Neural progenitor cell (in vitro differentiated cells): ENCODE results near the gene SPATA6. TPM values are rescaled to one million over a fixed set of nuclear protein-coding genes. Genes with fewer than 3 reads are reported as not detected.

Experiments
- DNase-seq: peaks from one replicate; pipeline ENCODE4 v3.0.0-alpha.2; 2016; ENCODE audit warnings: low spot score
- H2AFZ ChIP-seq: fragments of 200-600 bp; sonication (generic); replicated peaks from 2 replicates; pipeline ENCODE4 v1.6.1; 2016; ENCODE audit warnings: antibody characterized with exemption
- H3F3A ChIP-seq: fragments of 200-600 bp; sonication (generic); 2 replicates; pipeline ENCODE4 v1.6.1; 2016; ENCODE audit warnings: antibody characterized with exemption, low read depth
- H3K27ac ChIP-seq: fragments of 200-600 bp; sonication (generic); 2 replicates; pipeline ENCODE4 v1.5.1; 2016; ENCODE audit warnings: mild to moderate bottlenecking
- H3K27me3 ChIP-seq: fragments of 200-600 bp; sonication (generic); 2 replicates; pipeline ENCODE4 v1.6.1; 2016; ENCODE audit warnings: mild to moderate bottlenecking, moderate library complexity
- H3K36me3 ChIP-seq: fragments of 200-600 bp; sonication (generic); 2 replicates; pipeline ENCODE4 v1.5.1; 2016
- H3K4me1 ChIP-seq: fragments of 200-600 bp; sonication (generic); 2 replicates; pipeline ENCODE4 v1.6.1; 2016; ENCODE audit warnings: mixed run types
- H3K4me2 ChIP-seq: fragments of 200-600 bp; sonication (generic); 2 replicates; pipeline ENCODE4 v1.6.1; 2016
- H3K4me3 ChIP-seq: fragments of 200-600 bp; sonication (generic); 2 replicates; pipeline ENCODE4 v1.5.1; 2016
- H3K79me2 ChIP-seq: fragments of 200-600 bp; sonication (generic); 2 replicates; pipeline ENCODE4 v1.6.1; 2016; ENCODE audit warnings: low read depth
- H3K9ac ChIP-seq: fragments of 200-600 bp; sonication (generic); 2 replicates; pipeline ENCODE4 v1.6.1; 2016
- H3K9me3 ChIP-seq: fragments of 200-600 bp; sonication (generic); 2 replicates; pipeline ENCODE4 v1.5.1; 2016; ENCODE audit warnings: low read depth
- H4K20me1 ChIP-seq: fragments of 200-600 bp; sonication (generic); 2 replicates; pipeline ENCODE4 v1.6.1; 2016; ENCODE audit warnings: low read depth
- H3K27ac Mint-ChIP-seq: 3 replicates; pipeline ENCODE4 v1.8.0; 2021; ENCODE audit warnings: mixed read lengths
- H3K27me3 Mint-ChIP-seq: 2 replicates; pipeline ENCODE4 v1.8.0; 2022; ENCODE audit warnings: low read depth, mild to moderate bottlenecking, inconsistent platforms, moderate library complexity, mixed read lengths; ENCODE audit not compliant: insufficient read depth
- H3K36me3 Mint-ChIP-seq: 3 replicates; pipeline ENCODE4 v1.8.0; 2021; ENCODE audit warnings: mixed read lengths
- H3K4me1 Mint-ChIP-seq: 3 replicates; pipeline ENCODE4 v1.8.0; 2021; ENCODE audit warnings: mixed read lengths
- H3K4me3 Mint-ChIP-seq: 3 replicates; pipeline ENCODE4 v1.8.0; 2021; ENCODE audit warnings: mild to moderate bottlenecking, moderate library complexity, mixed read lengths
- H3K9me3 Mint-ChIP-seq: 3 replicates; pipeline ENCODE4 v1.8.0; 2020; ENCODE audit warnings: mixed read lengths
- EZH2 ChIP-seq: fragments of 200-600 bp; sonication (generic); IDR thresholded peaks from 2 replicates; pipeline ENCODE4 v1.6.1; 2017; ENCODE audit warnings: antibody characterized with exemption, mild to moderate bottlenecking, moderate library complexity
- EZH2phosphoT487 ChIP-seq: fragments of 200-600 bp; sonication (generic); IDR thresholded peaks from 2 replicates; pipeline ENCODE4 v1.6.1; 2017; ENCODE audit warnings: antibody characterized with exemption
- total RNA-seq: library from RNA; depleted of rRNA; stranded (reverse); fragments of >200 nt; gene quantifications from 2 replicates; pipeline ENCODE4 v1.2.3, GENCODE V29; 2015; ENCODE audit warnings: low replicate concordance
- TF ChIP-seq, protein P1 (sequence below): fragments of 200-600 bp; sonication (generic); IDR thresholded peaks from 2 replicates; pipeline ENCODE4 v1.5.1; 2017; ENCODE audit warnings: antibody characterized with exemption, mild to moderate bottlenecking

Gene SPATA6
- total RNA-seq, 1 donor from 2014 or later, result 33.5 TPM

DNA sequence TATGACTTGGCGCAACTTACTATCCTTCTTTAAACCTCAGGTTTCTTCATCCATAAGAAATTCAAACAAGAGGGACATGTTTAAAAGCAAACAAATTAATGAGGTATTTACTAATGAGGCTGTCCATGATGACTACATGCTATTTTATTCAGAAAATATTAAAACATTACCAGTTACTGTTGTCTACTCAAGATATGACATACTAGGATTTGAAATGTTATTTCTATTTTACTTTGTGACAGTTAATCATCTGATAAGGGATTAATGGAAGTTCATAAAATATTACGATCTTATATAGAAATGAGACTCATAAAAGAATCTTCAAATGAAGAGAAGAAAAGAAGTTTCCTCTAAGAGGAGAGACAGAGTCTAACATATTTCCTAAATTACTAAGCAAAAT, 80.1 kb downstream of the SPATA6 start:
- TF ChIP-seq EZH2, result no peak
- Mint-ChIP-seq H3K36me3 (peaks cover 20% of the 10 kb centered on the region), H3K4me1 (no peaks in the 10 kb centered on the region), H3K27ac (no peak overlapping the region), H3K4me3 (no peak overlapping the region), H3K9me3 (peaks cover 2% of the 10 kb centered on the region), H3K27me3 (no peaks in the 10 kb centered on the region)
- H3K9ac ChIP-seq, result no peak overlapping the region
- H3K27me3 ChIP-seq, result no peaks in the 10 kb centered on the region
- H3K9me3 ChIP-seq, result no peaks in the 10 kb centered on the region
- no peak overlapping the region for H3K4me2 ChIP-seq
- no peak overlapping the region for H2AFZ ChIP-seq
- H3K4me1 ChIP-seq, result no peaks in the 10 kb centered on the region
- no peak overlapping the region for H3K27ac ChIP-seq
- no peak for DNase-seq
- no peaks in the 10 kb centered on the region for H3F3A ChIP-seq
- H3K36me3 ChIP-seq, result peaks cover 3% of the 10 kb centered on the region
- H3K79me2 ChIP-seq, result no peaks in the 10 kb centered on the region
- no peaks in the 10 kb centered on the region for H4K20me1 ChIP-seq
- no peak overlapping the region for H3K4me3 ChIP-seq

DNA sequence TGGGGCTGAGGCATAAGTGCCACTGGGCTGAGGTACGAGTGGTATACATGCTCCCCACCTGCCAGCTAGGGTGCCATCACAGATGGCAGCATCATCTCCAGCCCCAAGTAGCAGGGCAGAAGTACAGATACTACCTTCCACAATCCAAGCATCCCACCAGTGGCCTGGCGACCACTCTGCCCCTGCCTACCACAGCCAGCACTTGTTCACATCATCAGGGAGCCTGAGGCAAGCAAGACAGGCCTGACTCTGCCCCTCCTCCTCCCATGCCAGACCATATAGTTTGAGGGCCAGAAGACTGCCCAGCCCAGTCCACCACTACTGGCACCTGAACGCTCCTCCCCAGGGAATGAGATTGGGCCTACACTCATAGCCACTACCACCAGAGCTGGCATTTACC, 84.6 kb downstream of the SPATA6 start:
- no peaks in the 10 kb centered on the region for H3K4me1 Mint-ChIP-seq
- no peak overlapping the region for H3K4me3 ChIP-seq

GRCh38 chr1:48374785-48375184, 97.2 kb downstream of the SPATA6 start:
- DNase-seq, result no peak
- TF ChIP-seq EZH2phosphoT487 (no peak), EZH2 (no peak)
- TF ChIP-seq, protein P1, sequence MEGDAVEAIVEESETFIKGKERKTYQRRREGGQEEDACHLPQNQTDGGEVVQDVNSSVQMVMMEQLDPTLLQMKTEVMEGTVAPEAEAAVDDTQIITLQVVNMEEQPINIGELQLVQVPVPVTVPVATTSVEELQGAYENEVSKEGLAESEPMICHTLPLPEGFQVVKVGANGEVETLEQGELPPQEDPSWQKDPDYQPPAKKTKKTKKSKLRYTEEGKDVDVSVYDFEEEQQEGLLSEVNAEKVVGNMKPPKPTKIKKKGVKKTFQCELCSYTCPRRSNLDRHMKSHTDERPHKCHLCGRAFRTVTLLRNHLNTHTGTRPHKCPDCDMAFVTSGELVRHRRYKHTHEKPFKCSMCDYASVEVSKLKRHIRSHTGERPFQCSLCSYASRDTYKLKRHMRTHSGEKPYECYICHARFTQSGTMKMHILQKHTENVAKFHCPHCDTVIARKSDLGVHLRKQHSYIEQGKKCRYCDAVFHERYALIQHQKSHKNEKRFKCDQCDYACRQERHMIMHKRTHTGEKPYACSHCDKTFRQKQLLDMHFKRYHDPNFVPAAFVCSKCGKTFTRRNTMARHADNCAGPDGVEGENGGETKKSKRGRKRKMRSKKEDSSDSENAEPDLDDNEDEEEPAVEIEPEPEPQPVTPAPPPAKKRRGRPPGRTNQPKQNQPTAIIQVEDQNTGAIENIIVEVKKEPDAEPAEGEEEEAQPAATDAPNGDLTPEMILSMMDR, result no peak
- Histone ChIP-seq H3K4me2 (no peak overlapping the region), H3K27ac (no peak overlapping the region), H3K9ac (no peak overlapping the region), H3K36me3 (peaks cover 4% of the 10 kb centered on the region), H3K9me3 (peaks cover 11% of the 10 kb centered on the region), H3K27me3 (no peaks in the 10 kb centered on the region), H3K4me1 (peaks cover 10% of the 10 kb centered on the region), H3K79me2 (no peaks in the 10 kb centered on the region), H4K20me1 (no peaks in the 10 kb centered on the region), H3F3A (no peaks in the 10 kb centered on the region), H2AFZ (no peak overlapping the region), H3K4me3 (no peak overlapping the region)
- peaks cover 30% of the 10 kb centered on the region for H3K9me3 Mint-ChIP-seq
- H3K36me3 Mint-ChIP-seq, result peaks cover 44% of the 10 kb centered on the region
- H3K27me3 Mint-ChIP-seq, result no peaks in the 10 kb centered on the region
- no peak overlapping the region for H3K27ac Mint-ChIP-seq
- no peak overlapping the region for H3K4me3 Mint-ChIP-seq
- no peaks in the 10 kb centered on the region for H3K4me1 Mint-ChIP-seq

More for the DNA sequence above, 84.6 kb downstream of the SPATA6 start:
- Histone ChIP-seq H3F3A (no peaks in the 10 kb centered on the region), H3K36me3 (peaks cover 3% of the 10 kb centered on the region), H3K4me1 (no peaks in the 10 kb centered on the region), H2AFZ (no peak overlapping the region), H3K4me2 (no peak overlapping the region), H3K27ac (no peak overlapping the region), H4K20me1 (no peaks in the 10 kb centered on the region), H3K9me3 (no peaks in the 10 kb centered on the region), H3K79me2 (no peaks in the 10 kb centered on the region), H3K27me3 (no peaks in the 10 kb centered on the region), H3K9ac (no peak overlapping the region)
- no peak for DNase-seq
- Mint-ChIP-seq H3K27me3 (no peaks in the 10 kb centered on the region), H3K4me3 (no peak overlapping the region), H3K9me3 (peaks cover 4% of the 10 kb centered on the region), H3K27ac (no peak overlapping the region), H3K36me3 (peaks cover 22% of the 10 kb centered on the region)
- TF ChIP-seq EZH2phosphoT487, result no peak
- no peak for TF ChIP-seq EZH2
- TF ChIP-seq, protein P1, result no peak

GRCh38 chr1:48371598-48371997, 100.4 kb downstream of the SPATA6 start:
- H3K9me3 ChIP-seq, result peaks cover 12% of the 10 kb centered on the region
- H3K27ac Mint-ChIP-seq, result no peak overlapping the region
- no peaks in the 10 kb centered on the region for H3K4me1 Mint-ChIP-seq
- no peak overlapping the region for H3K4me3 Mint-ChIP-seq
- H3F3A ChIP-seq, result no peaks in the 10 kb centered on the region
- no peaks in the 10 kb centered on the region for H3K27me3 ChIP-seq
- peaks cover 43% of the 10 kb centered on the region for H3K9me3 Mint-ChIP-seq
- H3K79me2 ChIP-seq, result no peaks in the 10 kb centered on the region
- H3K9ac ChIP-seq, result no peak overlapping the region
- H3K27ac ChIP-seq, result no peak overlapping the region
- no peak overlapping the region for H3K4me2 ChIP-seq
- no peak for DNase-seq
- peaks cover 37% of the 10 kb centered on the region for H3K36me3 Mint-ChIP-seq
- TF ChIP-seq EZH2 (no peak), EZH2phosphoT487 (no peak)
- TF ChIP-seq, protein P1, result no peak
- H2AFZ ChIP-seq, result no peak overlapping the region
- peaks cover 9% of the 10 kb centered on the region for H3K4me1 ChIP-seq
- no peaks in the 10 kb centered on the region for H4K20me1 ChIP-seq
- peaks cover 4% of the 10 kb centered on the region for H3K36me3 ChIP-seq
- H3K4me3 ChIP-seq, result no peak overlapping the region
- no peaks in the 10 kb centered on the region for H3K27me3 Mint-ChIP-seq
